Medulla oblongata (tissue), 1 donor: Measurements from ENCODE around the gene ODAD2.
"Not testable (repeated sequence)": the region's sequence is repeated elsewhere in the genome, so short reads cannot be mapped to it uniquely, and the experiment has no call there.

Source experiments
- DNase-seq: peaks from one replicate; pipeline ENCODE4 v3.0.0-alpha.2; 2015; ENCODE audit errors: extremely low spot score

ODAD2 gene, protein sequence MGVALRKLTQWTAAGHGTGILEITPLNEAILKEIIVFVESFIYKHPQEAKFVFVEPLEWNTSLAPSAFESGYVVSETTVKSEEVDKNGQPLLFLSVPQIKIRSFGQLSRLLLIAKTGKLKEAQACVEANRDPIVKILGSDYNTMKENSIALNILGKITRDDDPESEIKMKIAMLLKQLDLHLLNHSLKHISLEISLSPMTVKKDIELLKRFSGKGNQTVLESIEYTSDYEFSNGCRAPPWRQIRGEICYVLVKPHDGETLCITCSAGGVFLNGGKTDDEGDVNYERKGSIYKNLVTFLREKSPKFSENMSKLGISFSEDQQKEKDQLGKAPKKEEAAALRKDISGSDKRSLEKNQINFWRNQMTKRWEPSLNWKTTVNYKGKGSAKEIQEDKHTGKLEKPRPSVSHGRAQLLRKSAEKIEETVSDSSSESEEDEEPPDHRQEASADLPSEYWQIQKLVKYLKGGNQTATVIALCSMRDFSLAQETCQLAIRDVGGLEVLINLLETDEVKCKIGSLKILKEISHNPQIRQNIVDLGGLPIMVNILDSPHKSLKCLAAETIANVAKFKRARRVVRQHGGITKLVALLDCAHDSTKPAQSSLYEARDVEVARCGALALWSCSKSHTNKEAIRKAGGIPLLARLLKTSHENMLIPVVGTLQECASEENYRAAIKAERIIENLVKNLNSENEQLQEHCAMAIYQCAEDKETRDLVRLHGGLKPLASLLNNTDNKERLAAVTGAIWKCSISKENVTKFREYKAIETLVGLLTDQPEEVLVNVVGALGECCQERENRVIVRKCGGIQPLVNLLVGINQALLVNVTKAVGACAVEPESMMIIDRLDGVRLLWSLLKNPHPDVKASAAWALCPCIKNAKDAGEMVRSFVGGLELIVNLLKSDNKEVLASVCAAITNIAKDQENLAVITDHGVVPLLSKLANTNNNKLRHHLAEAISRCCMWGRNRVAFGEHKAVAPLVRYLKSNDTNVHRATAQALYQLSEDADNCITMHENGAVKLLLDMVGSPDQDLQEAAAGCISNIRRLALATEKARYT

GRCh38 chr10:27998954-27999275 lies at the start of gene ODAD2:
TSS of gene ODAD2 (minus strand) at chr10:27999079. CDS start at chr10:27995142, 3,937 bp downstream.
- DNase-seq, result no peak

GRCh38 chr10:28047061-28047460 lies 48.2 kb upstream of the ODAD2 start:
- no peak for DNase-seq

- DNase-seq, result no peak
These were observed 47.7 kb upstream of the ODAD2 start for GRCh38 chr10:28046579-28046978.

DNA sequence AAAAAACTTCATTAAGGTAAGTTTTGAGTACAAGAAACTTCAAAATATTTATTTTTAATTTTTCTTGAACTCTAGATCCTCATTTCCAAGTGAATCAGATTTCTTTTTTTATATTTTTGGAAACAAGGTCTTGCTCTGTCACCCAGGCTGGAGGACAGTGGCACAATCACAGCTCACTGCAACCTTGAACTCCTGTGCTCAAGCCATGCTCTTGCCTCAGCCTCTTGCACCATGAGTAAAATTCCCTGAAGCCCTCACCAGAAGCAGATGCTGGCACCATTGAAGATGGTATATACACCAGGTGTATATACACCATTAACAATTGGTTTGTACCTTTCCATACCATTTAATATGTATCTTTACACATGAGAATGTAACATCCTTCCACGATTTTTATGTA lies 45.1 kb upstream of the ODAD2 start:
- no peak for DNase-seq

DNA sequence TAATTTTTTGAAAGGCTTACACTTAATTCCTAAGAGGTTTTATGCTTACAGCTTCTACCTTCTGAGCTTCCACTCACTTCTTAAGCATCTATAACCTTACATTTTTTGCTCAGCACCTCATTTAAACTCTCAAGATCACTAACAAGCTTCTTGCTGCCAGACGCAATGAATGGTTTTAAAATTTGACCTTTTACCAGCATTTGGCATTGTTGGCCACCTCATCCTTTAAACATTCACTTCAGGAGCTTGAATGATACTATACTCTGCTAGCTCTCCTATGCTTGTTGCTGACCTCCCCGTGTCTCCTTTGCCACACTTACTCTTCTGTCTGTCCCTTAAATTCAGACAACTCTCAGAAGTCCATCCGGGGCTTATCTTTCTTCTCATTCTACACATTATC lies 37.7 kb upstream of the ODAD2 start:
- no peak for DNase-seq

DNA sequence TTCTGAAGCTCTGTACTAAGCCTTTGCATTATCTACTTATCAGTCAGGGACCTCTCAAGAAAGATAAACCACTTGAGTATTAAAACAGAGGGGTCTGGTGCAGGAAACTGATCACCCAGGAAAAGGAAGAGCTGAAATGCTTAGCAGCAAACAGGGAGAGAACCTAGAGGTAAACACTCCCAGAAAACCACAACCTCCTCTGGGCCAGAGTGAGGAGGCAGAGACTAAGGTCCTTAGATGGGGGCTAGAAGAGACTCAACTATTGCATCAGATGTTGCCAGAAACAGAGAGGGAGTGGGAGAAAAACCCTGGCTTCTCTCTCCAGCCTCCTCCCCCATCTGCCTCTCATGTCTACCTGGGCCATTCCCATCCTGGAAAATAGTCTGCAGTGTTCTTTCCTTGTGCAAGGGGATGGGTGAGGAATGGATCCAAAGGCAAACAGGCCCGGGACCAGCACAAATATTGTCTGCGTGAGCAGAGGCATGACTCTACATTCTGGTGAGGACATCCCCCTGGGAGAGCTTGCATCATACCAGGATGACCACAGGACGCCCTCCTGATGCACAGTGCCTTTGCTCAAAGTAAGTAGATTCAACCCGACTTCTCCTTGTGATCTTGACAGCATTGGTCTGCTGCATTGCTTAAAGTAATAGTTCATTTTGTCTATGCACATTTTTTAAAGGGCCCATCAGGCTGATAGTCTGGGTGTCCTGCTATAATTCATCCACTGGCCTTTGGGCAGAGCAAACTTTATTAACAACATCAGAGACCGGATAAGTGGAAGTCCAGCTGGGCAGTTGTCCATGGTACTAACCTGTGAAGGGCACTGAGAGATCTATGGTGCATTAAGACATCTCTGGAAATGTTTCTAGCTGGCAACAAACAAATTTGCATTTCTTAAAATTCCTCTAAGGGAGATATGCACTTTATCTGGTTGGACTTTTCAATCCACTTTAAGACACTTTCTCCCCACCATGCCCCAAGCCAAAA lies 22.4 kb upstream of the ODAD2 start:
- DNase-seq, result no peak

DNA sequence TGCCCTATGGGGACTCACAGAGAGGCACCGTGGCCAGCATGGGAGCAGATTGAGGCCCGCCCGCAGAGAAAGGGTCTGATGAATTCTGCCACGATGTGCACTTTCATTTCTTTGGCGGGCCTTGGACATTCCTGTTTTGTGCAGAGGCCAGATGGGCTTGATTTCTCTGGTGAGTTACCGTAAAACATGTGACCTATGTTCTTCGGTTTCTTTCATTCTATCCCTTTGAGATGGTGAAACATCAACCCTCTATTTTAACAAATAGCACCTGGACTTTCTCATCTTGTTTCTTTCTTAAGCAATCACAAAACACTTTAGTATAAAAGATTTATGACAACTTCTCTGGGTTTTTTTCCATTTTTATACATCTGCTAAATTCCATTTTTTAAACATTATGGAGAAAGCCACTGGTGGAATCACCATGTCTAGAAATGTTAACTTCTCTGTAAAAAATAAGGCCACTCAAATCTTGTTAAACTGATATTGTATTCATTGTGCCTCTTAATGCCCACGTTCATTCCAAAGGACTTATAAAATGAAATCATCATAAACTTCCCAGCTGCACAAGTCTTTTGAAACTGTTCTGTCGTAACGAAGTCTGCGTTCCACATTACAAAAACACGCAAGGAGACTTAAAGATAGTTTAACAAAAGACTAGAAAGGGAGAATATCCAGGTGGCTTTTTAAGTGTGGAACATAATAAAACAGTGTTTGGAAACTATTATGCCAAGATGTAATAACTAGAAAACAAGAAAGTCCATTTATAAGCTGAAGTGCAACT lies 21.4 kb upstream of the ODAD2 start:
- no peak for DNase-seq

DNA sequence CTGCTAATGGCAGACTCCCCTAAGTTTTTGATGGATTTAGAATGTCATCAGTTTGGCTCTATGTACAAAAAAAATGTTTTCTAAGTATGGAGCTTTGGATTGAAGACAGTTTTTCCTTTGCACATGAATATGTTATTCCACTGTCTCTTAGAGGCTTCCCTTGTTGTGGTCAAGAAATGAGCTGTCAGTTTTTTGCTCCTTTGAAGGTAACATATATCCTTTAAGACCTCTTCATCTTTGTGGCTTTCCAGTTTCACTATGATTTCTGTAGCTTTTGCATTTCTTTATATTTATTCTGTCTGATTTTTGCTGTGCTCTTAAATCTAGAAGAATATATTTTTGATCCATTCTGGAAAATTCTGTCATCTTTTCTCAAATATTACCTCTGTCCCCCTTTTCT lies 15.8 kb upstream of the ODAD2 start:
- DNase-seq, result no peak

GRCh38 chr10:28012990-28013515 lies 14.2 kb upstream of the ODAD2 start:
- no peak for DNase-seq

DNA sequence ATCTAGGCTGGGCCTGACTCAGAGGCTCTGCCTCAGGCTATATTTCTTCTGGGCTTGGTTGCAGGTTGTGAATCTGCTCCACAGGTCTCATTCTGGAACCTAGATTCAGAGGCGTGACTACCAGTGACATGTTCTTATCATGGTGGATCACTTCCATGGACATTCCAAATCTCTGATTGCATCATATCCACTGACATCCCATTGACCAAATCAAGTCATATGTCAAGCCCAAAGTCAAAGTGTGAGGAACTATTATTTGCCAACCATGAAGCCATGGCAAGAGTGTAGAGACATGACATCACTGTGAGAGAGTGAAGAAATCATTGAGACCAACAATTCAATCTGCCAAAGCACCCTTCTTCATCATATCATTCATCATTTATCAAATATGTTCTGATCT lies 11.9 kb upstream of the ODAD2 start:
- DNase-seq, result no peak

- DNase-seq, result no peak
These were observed 9.2 kb upstream of the ODAD2 start for GRCh38 chr10:28008054-28008453.

- no peak for DNase-seq
These were observed 2.5 kb upstream of the ODAD2 start for GRCh38 chr10:28001353-28001752.

DNA sequence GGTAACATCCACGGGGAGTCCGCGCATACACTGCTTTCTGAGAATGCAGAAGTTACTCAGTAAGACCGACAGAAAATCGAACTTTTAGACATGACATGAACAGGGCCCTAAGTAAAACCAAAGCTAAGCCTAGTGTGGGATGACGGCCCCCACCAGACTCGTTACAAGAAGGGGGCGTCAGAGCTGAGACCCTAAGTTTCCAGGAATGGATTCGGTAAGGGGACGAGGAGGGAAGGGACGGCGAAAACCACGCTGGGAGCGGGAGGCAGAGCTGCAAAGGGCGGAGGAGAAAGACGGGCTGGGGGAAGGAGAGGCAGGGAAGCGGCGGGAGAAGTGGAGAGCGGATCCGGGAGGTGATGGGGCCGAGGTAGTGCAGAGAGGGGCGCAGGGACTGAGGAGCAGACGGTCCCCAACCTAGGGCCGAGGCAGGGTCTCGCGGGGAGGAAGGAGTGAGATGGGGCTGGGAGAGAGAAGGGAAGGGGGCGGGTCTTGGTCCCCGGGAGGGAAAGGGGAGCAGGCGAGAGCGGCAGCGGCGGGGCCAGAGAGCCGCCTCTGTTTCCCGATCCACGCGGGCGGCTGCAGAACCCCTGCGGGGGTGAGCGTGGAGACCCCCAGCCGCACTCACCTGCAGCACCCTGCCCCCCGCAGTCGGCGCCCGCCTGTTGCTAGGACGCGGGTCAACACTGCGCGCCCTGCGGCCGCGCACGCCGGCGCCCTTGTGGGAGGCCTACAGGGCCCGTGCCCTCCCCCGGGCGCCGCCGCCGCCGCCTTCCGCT lies 513 bp downstream of the ODAD2 start:
- DNase-seq, result no peak

DNA sequence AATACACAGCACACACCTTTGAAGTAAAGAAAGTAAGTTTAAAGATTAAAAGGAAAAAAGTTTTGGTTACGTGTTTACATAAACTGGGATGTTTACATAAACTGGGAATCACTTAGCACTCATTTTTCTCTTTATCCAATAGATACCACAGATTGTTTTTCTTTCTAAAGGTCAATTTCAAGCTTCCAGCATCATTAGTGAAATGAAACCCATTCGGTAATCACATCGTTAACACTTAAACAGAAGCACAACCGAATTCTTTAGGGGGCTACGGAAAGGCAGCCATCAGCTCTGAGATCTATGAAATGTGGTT lies 1.1 kb downstream of the ODAD2 start:
- DNase-seq, result peak; percentile 6

DNA sequence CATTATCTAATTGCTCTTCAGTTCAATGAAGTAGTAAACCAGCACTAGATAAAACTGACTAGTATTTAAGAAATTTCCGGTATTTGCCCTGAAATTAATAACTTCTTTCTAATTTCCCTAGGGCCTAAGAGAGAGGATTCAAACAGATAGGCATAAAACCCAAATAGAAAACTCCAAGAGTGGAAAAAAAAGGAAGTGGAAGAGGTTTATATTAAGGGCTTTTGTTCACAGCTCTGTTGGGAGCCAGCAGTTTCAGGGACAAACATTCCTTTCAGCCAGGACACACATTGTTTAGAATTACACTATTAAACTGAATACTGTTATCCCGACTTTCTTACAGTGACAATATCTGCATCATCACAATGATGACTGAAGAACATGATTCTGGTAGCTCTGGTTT lies 3.6 kb downstream of the ODAD2 start:
- no peak for DNase-seq

DNA sequence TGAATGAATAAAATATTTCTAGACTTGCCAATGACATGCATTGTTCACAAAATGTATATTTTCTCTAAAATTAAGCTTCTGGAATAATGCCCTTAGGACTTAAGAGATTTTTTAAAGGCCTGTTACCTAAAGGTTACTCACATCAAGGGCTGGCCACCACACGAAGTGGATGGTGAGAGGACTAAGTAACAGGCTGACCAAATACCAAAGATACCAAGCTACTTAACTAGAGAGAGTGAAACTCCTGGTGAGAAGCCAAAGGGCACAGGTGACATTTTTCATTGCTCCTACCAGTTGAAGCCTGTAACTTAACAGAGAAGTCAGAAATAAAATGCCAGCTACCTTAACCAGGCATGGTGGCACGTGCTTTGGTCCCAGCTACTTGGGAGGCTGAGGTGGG lies 9.5 kb downstream of the ODAD2 start:
- not testable (repeated sequence) for DNase-seq

- no peak for DNase-seq
These were observed 12.1 kb downstream of the ODAD2 start for GRCh38 chr10:27986821-27987220.

GRCh38 chr10:27982875-27983543 lies 15.9 kb downstream of the ODAD2 start:
- DNase-seq, result no peak

- no peak for DNase-seq
These were observed 17.1 kb downstream of the ODAD2 start for GRCh38 chr10:27981744-27982143.
